GM10266 (cell line): ENCODE data around the gene CFDP1.

ENCODE experiments used
- DNase-seq: peaks from one replicate; pipeline ENCODE4 v3.0.0; 2012; ENCODE audit errors: extremely low spot score
- CTCF ChIP-seq: IDR thresholded peaks from 2 replicates; pipeline ENCODE4 v1.5.1; 2012; ENCODE audit warnings: mild to moderate bottlenecking, low read depth; ENCODE audit not compliant: control insufficient read depth, insufficient read depth; ENCODE audit errors: missing control alignments

The CFDP1 gene

GRCh38 chr16:75432828-75433731, at the start of gene CFDP1:
TSS of gene CFDP1 (minus strand) at chr16:75433503. CDS start at chr16:75433352, 151 bp downstream.
- peak; percentile 95 for DNase-seq
- no peak for TF ChIP-seq CTCF

DNA sequence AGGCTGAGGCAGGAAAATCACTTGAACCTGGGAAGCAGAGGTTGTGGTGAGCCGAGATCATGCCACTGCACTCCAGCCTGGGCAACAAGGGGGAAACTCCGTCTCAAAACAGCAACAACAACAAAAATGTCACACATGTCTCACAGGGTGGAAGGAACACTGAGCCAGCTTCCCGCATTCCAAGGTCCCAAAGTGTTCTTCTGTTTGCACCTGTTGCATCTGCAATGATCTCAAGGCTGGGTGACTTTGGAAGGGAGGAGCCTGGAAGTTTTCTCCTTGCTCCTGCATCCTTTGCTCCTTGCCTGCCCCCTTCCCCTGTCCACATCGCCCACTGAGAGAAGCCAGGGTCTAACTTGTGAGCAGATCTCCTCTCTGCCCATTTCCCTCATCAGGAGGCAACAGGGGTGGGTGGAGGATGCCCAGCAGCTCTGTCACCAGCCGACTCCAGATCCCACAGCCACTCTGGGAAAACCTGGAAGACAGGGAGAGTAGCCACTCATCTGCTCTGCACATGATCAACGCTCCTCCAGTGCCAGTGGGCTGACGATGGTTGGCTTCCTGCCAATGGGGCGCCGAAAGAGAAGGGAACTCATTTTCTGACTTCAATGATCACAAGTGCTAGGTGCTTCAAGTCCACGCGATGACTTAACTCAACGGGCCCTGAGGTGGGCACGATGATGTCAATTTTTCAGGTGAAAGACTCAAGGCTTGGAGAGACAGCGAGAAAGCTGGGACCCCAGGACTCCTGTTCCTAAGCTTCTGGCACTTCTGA, 49.3 kb upstream of the CFDP1 start:
- no peak for DNase-seq
- no peak for TF ChIP-seq CTCF

- no peak for DNase-seq
- no peak for TF ChIP-seq CTCF
Measured at GRCh38 chr16:75481475-75481874, 48.2 kb upstream of the CFDP1 start.

- no peak for DNase-seq
- TF ChIP-seq CTCF = no peak
Measured at GRCh38 chr16:75479421-75479990, 46.2 kb upstream of the CFDP1 start.

DNA sequence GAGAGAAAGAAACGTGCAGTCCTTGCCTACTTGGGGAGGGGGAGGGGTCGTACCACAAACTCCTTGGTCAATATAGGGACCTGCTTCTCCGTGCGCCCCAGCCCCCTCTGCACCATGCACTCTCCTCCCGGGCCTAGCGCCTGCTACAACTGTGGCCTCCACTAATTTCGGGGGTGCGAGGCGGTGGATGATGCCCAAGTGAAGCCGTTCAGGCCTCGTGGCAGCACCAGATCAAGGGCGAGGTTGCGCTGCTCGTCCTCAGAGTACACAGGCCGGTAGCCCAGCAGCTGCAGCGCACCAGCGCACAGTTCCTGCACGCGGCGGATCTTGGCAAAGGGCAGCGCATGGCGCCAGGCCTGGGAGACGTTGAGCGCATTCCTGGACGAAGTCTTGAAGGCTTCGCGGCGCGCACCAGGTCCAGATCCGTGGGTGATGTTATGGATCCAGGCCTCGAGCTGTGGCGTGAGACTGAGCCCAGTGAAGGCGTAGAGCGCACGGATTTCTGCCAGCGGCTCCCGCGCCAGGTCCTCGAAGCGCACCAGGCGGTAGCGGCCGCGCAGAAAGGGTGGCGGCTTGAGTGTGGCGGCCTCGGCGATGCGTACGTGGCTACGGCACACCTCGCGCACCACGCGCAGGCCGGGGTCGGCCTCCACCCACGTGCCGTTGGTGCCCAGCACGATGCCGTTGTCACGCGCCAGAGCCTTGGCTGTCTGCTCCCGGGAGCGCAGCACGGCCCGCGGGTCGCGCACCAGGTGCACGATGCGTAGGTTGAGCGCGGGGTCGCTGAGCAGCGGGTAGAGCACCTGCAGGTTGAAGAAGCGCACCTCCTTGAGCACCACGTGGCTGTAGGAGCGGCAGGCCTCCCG, 45.4 kb upstream of the CFDP1 start:
- no peak for DNase-seq
- no peak for TF ChIP-seq CTCF

DNA sequence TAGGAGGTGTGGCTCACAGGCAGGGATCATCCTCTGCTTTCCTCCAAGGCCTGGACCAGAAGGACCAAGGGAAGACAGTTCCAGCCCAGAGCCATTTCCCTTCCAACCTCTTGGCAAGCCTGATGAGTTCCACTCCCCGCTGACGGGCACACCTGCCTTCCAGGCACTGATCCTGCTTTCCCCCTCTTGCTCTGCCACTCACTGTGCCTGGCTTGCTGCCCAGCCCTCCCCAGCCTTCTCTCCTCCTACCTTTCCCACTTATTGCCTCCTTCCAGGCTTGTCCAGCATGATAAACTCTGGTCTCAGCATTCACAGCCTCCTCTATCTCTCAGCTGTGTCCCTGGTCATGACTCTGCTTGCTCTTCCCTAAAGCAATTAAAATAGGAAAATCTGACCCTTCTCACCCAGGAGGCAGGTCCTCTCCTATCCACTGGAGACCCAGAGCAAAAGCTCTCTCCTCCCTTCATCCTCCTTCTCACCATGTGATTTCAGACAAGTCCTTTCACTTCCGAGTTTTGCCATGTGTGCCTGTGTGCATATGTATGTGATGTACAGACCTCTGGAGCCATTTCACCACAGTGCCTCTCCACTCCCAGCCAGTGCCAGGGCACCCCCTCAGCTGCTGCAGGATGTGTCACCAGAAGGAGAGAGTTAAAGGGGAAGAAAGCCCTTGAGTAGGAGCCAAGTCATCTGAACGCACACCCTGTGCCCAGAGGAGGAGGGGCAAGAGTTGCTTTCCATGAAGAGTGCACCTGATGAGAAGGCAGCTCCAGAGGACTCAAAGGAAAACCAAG, 44.6 kb upstream of the CFDP1 start:
- no peak for TF ChIP-seq CTCF
- DNase-seq = no peak
